HAP-1 (cell line): ENCODE measurements around the gene ZNF837.

Experiments used
- DNase-seq, 2 experiments: peaks; one replicate each; pipeline ENCODE4 v3.0.0-alpha.2; 2016 to 2020; ENCODE audit warnings: low spot score in 2 of 2
- H3K27me3 ChIP-seq: fragments of 250-450 bp; sonication (Bioruptor Pico); 2 replicates; pipeline ENCODE4 v1.5.1; 2020; ENCODE audit warnings: low read depth, mild to moderate bottlenecking, moderate library complexity
- H3K36me3 ChIP-seq: fragments of 250-450 bp; sonication (Bioruptor Pico); replicated peaks from 2 replicates; pipeline ENCODE4 v1.5.1; 2020; ENCODE audit warnings: mild to moderate bottlenecking
- H3K4me1 ChIP-seq: fragments of 250-450 bp; sonication (Bioruptor Pico); 2 replicates; pipeline ENCODE4 v1.5.1; 2020; ENCODE audit warnings: mild to moderate bottlenecking
- H3K4me3 ChIP-seq: fragments of 250-450 bp; sonication (Bioruptor Pico); 2 replicates; pipeline ENCODE4 v1.5.1; 2020; ENCODE audit warnings: mild to moderate bottlenecking, moderate library complexity
- H3K9me3 ChIP-seq: fragments of 250-450 bp; sonication (Bioruptor Pico); 2 replicates; pipeline ENCODE4 v1.5.1; 2020; ENCODE audit warnings: mild to moderate bottlenecking, moderate library complexity
- in situ Hi-C: fragments of 300-500 bp; cut with MboI; formaldehyde crosslinking; loops from 3 replicates; pipeline ENCODE4 v1.14.3; 2020; ENCODE audit warnings: low sequenced_read_pairs, inconsistent platforms, mixed read lengths

The ZNF837 gene

DNA sequence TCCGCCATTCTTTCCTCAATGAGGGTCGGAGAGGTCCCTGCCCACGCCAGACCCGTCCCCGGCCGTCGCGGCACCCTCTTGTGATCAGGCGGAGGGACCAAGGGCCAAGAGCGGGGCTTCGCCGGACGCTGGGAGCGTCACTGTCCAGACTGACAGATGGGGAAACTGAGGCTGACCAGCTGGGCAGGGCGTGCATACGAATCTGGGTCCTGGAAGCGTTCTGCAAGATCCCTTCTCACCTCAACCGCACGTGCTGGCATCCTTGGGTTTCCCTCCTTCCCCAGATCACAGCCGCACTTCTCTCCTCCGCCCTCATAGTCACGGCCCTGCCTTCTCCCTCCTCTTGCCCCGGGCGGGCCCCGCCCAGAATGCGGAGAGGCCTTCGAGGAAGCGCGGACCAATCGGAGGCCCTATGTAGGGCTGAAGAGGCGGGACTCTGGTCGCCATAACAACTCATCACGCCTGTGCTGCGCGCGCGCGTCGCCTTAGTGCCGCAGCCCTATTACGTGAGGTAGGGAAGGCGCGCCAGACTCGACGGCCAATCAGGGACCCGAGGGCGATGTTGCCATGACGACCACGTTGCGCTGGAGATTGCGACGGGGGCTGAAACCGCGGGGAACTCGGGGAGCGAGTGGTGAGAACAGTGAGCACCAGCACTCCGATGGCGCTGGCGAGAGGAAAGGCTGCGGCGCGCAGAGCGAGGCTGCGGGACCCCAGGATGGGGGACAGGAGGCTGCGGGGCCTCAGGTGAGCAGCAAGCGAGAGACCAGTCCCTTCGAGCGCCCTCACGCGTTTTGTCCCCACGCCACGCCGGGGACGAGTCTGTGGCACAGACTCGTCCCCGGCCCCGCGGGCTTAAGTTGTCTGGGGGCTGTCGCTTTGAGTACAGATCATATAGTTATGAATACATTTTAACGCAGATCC, 20.3 kb upstream of the ZNF837 start:
- peak overlapping the region; percentile 57 for H3K4me3 ChIP-seq
- in situ Hi-C loops = no loop called here
- no peaks in the 10 kb centered on the region for H3K27me3 ChIP-seq
- peaks cover 4% of the 10 kb centered on the region; the same call in 1 of the 2 replicates for H3K36me3 ChIP-seq
- H3K9me3 ChIP-seq = no peaks in the 10 kb centered on the region
- peaks cover 15% of the 10 kb centered on the region for H3K4me1 ChIP-seq
- peak; percentile 96 to 100 for DNase-seq

DNA sequence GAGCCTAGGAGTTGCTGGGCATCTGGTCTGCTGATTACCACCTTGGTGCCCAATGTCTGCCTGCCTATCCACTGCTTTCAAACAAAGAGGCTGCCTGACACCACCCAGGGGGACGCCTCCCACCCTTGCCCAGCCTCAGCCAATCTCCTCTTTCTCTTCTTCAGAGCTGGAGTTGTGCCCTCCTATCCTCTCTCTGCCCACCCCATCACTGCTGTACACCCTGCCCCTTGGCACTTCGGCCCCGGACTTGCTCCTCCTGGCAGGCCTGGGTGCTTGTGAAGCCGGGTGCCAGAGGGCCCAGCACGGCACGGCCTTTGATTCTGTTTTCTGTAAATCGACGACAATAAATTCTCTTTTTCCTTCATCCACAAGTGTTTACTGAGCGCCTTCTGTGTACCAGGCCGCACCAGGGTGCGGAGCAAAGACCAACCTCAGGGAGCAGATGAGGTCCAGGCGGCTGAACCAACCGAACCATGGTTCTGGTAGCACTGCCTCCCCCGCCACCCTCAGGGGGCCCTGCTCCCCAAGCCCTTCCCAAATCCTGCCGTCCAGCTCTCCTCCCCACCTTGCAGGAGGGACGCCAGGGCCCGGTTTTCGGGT, 19.6 kb upstream of the ZNF837 start:
- no peak for DNase-seq
- Histone ChIP-seq H3K4me1 (peaks cover 15% of the 10 kb centered on the region), H3K9me3 (no peaks in the 10 kb centered on the region), H3K27me3 (no peaks in the 10 kb centered on the region), H3K4me3 (peak overlapping the region; percentile 21), H3K36me3 (peaks cover 4% of the 10 kb centered on the region)
- in situ Hi-C loops = no loop called here

DNA sequence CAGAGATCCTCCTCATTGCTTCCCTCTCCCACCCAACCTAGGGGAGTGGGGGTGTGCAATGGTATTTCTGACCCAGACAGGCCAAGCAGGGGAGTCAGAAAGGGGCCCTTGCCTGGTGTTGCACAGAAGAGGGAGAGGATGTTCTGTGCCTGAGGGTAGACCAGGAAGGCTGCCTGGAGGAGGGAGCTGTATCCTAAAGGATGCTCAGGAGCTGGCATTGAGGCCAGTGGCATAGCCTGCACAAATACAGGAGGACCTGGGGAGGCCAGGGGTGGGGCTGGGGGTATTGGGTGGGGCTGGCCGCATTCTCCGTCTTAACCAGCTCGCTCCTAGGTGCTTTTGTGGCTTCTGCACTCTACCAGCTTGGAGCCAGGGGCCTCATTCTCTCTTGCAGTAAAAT, 19.1 kb upstream of the ZNF837 start:
- H3K27me3 ChIP-seq = no peaks in the 10 kb centered on the region
- peaks cover 8% of the 10 kb centered on the region for H3K36me3 ChIP-seq
- H3K9me3 ChIP-seq = no peaks in the 10 kb centered on the region
- peaks cover 15% of the 10 kb centered on the region for H3K4me1 ChIP-seq
- in situ Hi-C loops = no loop called here
- no peak overlapping the region for H3K4me3 ChIP-seq
- no peak for DNase-seq

DNA sequence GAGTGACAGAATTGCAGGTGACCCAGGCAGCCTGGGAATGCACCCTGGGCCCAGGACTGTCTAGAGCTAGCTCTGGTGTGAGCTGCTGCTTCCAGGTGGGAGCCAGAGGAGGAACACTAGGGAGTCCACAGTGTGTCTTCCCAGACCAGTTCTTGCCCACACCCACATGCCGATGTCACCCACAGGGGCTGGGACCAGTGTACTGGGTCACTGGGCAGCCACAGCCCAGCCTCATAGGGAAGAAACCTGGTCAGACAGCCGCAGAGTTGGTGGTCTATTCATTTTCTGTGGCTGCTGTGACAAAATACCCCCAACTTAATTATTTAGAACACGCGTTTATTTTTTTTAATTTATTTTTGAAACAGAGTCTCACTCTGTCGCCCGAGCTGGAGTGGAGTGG, 17.7 kb upstream of the ZNF837 start:
- Histone ChIP-seq H3K36me3 (peaks cover 21% of the 10 kb centered on the region), H3K9me3 (no peaks in the 10 kb centered on the region), H3K27me3 (no peaks in the 10 kb centered on the region), H3K4me3 (no peak overlapping the region), H3K4me1 (peaks cover 15% of the 10 kb centered on the region)
- no peak for DNase-seq
- in situ Hi-C loops = no loop called here

DNA sequence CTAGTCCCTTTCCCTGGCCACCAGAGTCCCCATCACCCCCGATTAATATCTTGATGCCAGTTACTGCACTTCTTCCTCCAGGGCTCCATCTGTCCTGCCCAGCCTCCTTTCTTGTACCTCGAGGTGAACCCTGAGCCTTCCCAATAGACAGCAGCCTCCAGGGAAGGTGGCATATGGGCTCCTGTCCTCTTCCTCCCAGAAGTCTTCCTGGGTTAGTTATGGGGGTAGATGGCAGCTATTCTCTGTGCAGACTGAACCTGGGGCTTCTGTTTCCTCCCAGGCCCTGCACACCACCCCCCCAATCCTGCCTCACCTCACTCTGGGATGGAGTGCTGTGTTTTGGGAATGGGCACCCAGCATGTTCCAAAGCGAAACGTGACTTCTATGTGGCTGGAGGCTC, 17.3 kb upstream of the ZNF837 start:
- Histone ChIP-seq H3K4me3 (no peak overlapping the region), H3K9me3 (no peaks in the 10 kb centered on the region), H3K4me1 (peaks cover 14% of the 10 kb centered on the region), H3K27me3 (no peaks in the 10 kb centered on the region), H3K36me3 (peaks cover 25% of the 10 kb centered on the region)
- in situ Hi-C loops = no loop called here
- no peak for DNase-seq

DNA sequence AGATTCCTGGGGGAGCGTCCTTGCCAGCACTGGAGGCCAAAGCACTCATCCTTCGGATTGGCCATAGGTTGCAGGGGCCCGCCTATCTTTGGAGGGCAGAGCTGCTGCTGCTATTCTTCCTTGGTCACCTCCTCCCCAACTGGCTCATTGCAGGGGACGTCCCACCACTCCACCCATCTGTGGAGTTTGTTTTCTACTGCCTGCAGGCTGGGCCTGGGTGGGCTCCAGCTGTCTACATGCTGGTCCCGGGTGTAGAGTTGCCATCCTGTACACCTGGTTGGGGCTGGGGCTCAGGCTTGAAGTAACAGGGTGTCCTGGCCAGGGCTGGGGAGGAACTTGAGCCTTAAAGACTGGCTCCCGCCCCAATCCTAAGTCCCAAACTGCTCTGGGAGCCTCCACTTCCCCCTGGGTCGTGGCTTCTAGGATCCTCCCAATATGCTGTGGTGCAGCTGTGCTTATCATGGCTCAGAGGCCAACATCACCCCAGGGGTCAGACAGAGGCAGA, 16.8 kb upstream of the ZNF837 start:
- Histone ChIP-seq H3K4me3 (no peak overlapping the region), H3K27me3 (no peaks in the 10 kb centered on the region), H3K36me3 (peaks cover 27% of the 10 kb centered on the region), H3K4me1 (peaks cover 11% of the 10 kb centered on the region), H3K9me3 (no peaks in the 10 kb centered on the region)
- no peak for DNase-seq
- in situ Hi-C loops = no loop called here

DNA sequence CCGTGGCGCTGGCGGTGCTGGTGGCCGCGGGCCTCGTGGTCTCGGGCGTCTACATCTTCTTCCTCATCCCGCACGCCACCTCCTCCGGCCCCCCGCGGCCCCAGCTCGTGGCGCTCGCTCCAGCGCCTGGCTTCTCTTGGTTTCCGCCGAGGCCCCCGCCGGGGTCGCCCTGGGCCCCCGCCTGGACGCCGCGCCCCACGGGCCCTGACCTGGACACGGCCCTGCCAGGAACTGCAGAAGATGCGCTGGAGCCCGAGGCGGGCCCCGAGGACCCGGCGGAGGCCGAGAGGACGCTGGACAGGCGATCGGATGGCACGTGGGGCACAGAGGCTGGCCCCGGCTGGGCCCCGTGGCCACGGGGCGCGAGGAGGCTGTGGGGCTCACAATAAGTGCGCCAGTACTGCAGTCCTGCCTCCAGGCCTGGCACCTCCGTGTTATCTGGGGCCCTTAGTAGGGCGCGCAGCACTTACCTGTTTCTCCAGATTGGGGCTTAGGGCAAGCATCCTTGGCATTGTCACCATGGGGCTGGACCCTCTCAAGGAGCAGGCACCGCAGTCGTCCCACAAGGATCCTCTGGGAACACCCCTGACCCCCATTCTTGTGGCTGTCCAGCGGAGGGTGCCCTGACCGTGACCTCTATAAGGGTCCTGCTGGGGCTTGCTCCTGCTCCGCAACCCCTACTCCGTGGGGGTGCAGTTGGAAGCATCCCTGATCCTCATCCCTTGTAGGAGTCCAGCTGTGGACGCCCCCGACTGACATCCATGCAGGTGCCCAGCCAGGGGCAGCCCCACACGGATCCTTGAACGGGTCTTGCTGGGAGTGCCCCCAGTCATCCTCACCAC, 16.1 kb upstream of the ZNF837 start:
- DNase-seq = no peak
- in situ Hi-C loops = no loop called here
- Histone ChIP-seq H3K9me3 (no peaks in the 10 kb centered on the region), H3K4me1 (peaks cover 6% of the 10 kb centered on the region), H3K36me3 (peaks cover 34% of the 10 kb centered on the region), H3K4me3 (no peak overlapping the region), H3K27me3 (no peaks in the 10 kb centered on the region)

DNA sequence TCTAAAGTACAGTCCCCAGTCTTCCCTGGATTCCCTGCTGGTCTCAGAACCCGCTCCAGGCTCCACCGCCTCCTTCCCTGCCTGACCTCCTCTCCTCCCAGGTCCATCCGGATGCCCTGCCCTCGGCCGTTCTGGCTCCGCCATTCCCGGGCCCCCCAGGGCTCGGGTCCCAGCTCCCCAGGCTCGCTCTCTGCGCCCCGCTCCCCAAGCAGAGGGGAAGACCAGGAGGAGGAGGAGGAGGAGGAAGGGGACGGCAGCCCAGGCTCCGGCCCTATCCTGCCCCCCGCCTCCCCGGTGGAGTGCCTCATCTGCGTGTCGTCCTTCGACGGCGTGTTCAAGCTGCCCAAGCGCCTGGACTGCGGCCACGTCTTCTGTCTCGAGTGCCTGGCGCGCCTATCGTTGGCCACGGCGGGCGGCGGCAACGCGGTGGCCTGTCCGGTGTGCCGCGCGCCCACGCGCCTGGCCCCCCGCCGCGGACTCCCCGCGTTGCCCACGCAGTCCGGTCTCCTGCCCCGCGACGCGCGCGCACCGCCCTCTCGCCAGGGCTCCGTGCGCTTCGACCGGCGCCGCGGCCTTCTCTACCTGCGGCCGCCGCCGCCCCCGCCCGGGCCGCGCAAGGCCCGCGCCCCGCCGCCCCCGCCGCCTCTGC, 15.3 kb upstream of the ZNF837 start:
- H3K9me3 ChIP-seq = no peaks in the 10 kb centered on the region
- H3K4me3 ChIP-seq = no peak overlapping the region
- peaks cover 6% of the 10 kb centered on the region for H3K4me1 ChIP-seq
- in situ Hi-C loops = no loop called here
- no peak for DNase-seq
- H3K36me3 ChIP-seq = peaks cover 42% of the 10 kb centered on the region
- no peaks in the 10 kb centered on the region for H3K27me3 ChIP-seq

DNA sequence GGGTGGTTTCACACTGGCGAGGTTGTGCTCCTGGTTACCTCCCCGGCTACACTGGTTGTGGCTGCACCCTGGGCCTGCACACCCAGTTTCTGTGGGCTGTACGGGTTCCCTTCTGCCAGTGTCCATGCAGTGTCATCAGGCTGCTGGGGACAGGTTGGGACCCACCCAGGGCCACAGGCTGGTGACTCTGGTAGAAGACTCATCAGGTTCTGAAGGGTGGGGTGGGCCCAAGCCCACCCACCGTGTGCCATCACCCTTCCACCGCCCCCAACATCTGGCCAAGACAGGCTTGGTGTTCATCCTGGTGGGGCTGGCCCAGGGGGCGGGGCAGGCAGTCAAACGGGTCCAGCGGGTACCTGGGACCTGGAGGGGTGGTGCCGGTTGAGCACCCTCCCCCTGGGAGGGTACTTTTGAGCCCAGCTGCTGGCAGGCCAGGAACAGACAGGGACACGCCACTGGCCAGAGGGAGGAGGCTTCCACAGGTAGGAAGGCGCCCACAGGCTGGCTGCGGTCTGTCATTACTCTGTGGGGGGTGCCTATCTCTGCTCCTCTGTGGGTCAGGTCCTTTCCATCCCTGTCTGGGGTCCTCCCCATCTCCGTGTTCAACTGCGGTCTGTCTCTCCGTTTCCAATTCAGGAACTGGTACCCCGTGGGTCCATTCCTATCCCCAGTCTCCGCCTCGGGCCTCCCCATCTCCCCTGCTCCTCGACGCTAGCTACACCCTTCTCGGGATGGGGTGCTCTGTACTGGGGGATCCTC, 14.6 kb upstream of the ZNF837 start, which contains the start of gene RNF225:
TSS of gene RNF225 (plus strand) at position 437 of the 759 bp plus-strand sequence. CDS start 434 bp downstream, outside the sequence.
- no peaks in the 10 kb centered on the region for H3K27me3 ChIP-seq
- in situ Hi-C loops = no loop called here
- H3K9me3 ChIP-seq = no peaks in the 10 kb centered on the region
- H3K4me3 ChIP-seq = no peak within 1 kb of the TSS
- H3K36me3 ChIP-seq = peaks cover 49% of the 10 kb centered on the region
- no peaks in the 10 kb centered on the region for H3K4me1 ChIP-seq
- no peak for DNase-seq

DNA sequence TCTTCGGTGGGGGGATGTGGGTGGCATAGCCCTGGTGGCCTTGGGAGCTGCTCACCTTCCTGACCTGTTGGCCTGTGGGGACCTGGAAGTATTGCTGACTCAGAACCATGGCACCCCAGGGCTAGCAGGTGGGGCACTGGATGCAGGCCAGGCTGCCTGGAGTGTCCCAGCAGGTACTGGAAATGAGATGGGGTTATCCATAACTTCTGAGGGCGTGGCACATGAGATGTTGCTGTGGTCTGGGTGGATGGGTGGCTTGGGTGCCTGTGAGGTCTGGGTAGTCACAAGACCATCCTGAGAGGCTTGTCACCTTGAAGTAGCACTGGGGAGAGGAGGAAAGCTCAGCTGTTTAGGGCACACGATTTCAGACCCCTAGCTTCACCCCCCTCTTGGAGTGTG, 14.0 kb upstream of the ZNF837 start:
- in situ Hi-C loops = no loop called here
- no peaks in the 10 kb centered on the region for H3K4me1 ChIP-seq
- no peak overlapping the region for H3K4me3 ChIP-seq
- peaks cover 55% of the 10 kb centered on the region for H3K36me3 ChIP-seq
- no peaks in the 10 kb centered on the region for H3K27me3 ChIP-seq
- DNase-seq = no peak
- no peaks in the 10 kb centered on the region for H3K9me3 ChIP-seq

DNA sequence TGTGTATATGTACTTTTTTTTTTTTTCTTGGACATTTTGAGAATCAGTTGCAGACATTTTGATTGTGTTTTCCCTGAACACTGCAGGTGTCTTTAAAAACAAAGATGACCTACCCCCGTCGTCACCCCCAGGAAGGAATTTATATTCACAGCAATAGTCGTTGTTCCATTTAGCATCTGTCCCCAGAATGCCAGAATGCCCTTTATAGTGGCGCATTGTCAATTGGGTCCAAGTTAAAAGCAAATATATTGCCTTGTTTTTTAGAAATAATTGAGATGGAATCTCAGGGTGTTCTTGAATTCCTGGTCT, 12.8 kb upstream of the ZNF837 start:
- Histone ChIP-seq H3K9me3 (no peaks in the 10 kb centered on the region), H3K4me3 (no peak overlapping the region), H3K36me3 (peaks cover 66% of the 10 kb centered on the region), H3K27me3 (no peaks in the 10 kb centered on the region), H3K4me1 (peaks cover 6% of the 10 kb centered on the region)
- in situ Hi-C loops = no loop called here
- DNase-seq = no peak

DNA sequence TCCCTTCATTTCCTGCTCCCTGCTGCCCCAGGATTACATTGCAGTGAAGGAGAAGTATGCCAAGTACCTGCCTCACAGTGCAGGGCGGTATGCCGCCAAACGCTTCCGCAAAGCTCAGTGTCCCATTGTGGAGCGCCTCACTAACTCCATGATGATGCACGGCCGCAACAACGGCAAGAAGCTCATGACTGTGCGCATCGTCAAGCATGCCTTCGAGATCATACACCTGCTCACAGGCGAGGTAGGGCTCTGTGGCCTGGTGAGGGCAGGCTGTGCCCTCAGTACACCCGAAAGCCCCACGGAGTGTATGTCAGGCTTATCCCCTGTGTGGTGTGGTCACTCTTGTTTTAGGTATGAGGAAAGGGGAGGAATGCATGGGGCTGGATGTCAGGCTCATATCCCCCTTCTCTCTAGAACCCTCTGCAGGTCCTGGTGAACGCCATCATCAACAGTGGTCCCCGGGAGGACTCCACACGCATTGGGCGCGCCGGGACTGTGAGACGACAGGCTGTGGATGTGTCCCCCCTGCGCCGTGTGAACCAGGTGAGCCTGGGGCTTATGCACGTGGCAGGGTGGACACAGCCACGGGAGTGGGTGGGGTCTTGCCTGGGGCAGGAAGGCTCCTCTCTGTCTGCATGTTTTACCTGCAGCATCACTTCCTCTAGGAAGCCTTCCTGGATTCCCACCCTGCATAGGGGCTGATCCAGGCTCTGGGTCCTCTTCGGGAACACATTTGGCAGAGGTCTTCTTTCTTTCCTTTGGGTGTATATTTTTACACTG, 12.3 kb upstream of the ZNF837 start:
- peaks cover 72% of the 10 kb centered on the region for H3K36me3 ChIP-seq
- H3K4me1 ChIP-seq = peaks cover 6% of the 10 kb centered on the region
- no peaks in the 10 kb centered on the region for H3K27me3 ChIP-seq
- DNase-seq = no peak
- no peaks in the 10 kb centered on the region for H3K9me3 ChIP-seq
- in situ Hi-C loops = no loop called here
- no peak overlapping the region for H3K4me3 ChIP-seq
